NCI-H524 treated with DMSO at 0.1 percent for 48 hours (cell line): ENCODE results near the gene EMID1.

Experiments used
- DNase-seq: peaks from one replicate; lab custom pipeline; 2025; lab: John Stamatoyannopoulos, UW

Gene EMID1

GRCh38 chr22:29205594-29206371 lies at the start of gene EMID1:
TSS of gene EMID1 (plus strand) at chr22:29205896. CDS start at chr22:29206039, 143 bp downstream.
- DNase-seq: no peak

GRCh38 chr22:29155966-29156365 lies 49.7 kb upstream of the EMID1 start:
- DNase-seq: no peak

- no peak for DNase-seq
Measured at GRCh38 chr22:29156507-29156906, 49.2 kb upstream of the EMID1 start.

- no peak for DNase-seq
Measured at GRCh38 chr22:29157759-29158535, 47.7 kb upstream of the EMID1 start.

- no peak for DNase-seq
Measured at GRCh38 chr22:29158546-29158945, 47.1 kb upstream of the EMID1 start.

- no peak for DNase-seq
Measured at GRCh38 chr22:29163808-29164207, 41.9 kb upstream of the EMID1 start.

- DNase-seq: no peak
Measured at GRCh38 chr22:29165321-29166060, 40.2 kb upstream of the EMID1 start.

- no peak for DNase-seq
Measured at GRCh38 chr22:29166180-29166579, 39.5 kb upstream of the EMID1 start.

GRCh38 chr22:29167032-29167911 lies 38.4 kb upstream of the EMID1 start:
- DNase-seq: no peak

GRCh38 chr22:29171721-29172120 lies 34.0 kb upstream of the EMID1 start:
- no peak for DNase-seq

- no peak for DNase-seq
Measured at GRCh38 chr22:29172216-29172615, 33.5 kb upstream of the EMID1 start.

- DNase-seq: no peak
Measured at GRCh38 chr22:29175312-29175835, 30.3 kb upstream of the EMID1 start.

GRCh38 chr22:29183971-29184848 lies 21.5 kb upstream of the EMID1 start:
- no peak for DNase-seq

- no peak for DNase-seq
Measured at GRCh38 chr22:29184849-29185490, 20.7 kb upstream of the EMID1 start.

GRCh38 chr22:29186302-29186701 lies 19.4 kb upstream of the EMID1 start:
- DNase-seq: no peak

GRCh38 chr22:29187831-29188230 lies 17.9 kb upstream of the EMID1 start:
- no peak for DNase-seq

- no peak for DNase-seq
Measured at GRCh38 chr22:29190051-29190450, 15.6 kb upstream of the EMID1 start.

GRCh38 chr22:29190918-29191317 lies 14.8 kb upstream of the EMID1 start:
- DNase-seq: no peak

GRCh38 chr22:29193021-29193420 lies 12.7 kb upstream of the EMID1 start:
- DNase-seq: no peak

GRCh38 chr22:29194184-29194583 lies 11.5 kb upstream of the EMID1 start:
- no peak for DNase-seq
